GM23248 (cell line): ENCODE data around the gene TGFBR3L. TPM values are rescaled to one million over a fixed set of nuclear protein-coding genes. Genes with fewer than 3 reads are reported as not detected.

Source experiments
- DNase-seq: peaks from one replicate; pipeline ENCODE4 v3.0.0-alpha.2; 2015
- H2AFZ ChIP-seq: fragments of 200-600 bp; sonication (generic); 2 replicates; pipeline ENCODE4 v1.6.1; 2016; ENCODE audit warnings: antibody characterized with exemption
- H3F3A ChIP-seq: fragments of 200-600 bp; sonication (generic); 2 replicates; pipeline ENCODE4 v1.6.1; 2016; ENCODE audit warnings: mild to moderate bottlenecking, antibody characterized with exemption, mixed run types; ENCODE audit not compliant: insufficient read depth
- H3K27ac ChIP-seq: fragments of 200-600 bp; sonication (generic); 2 replicates; pipeline ENCODE4 v1.5.1; 2016; ENCODE audit warnings: mild to moderate bottlenecking
- H3K27me3 ChIP-seq: fragments of 200-600 bp; sonication (generic); replicated peaks from 2 replicates; pipeline ENCODE4 v1.6.1; 2016; ENCODE audit warnings: mild to moderate bottlenecking; ENCODE audit not compliant: insufficient read depth
- H3K36me3 ChIP-seq: fragments of 200-600 bp; sonication (generic); 2 replicates; pipeline ENCODE4 v1.6.1; 2016; ENCODE audit warnings: low read depth, mild to moderate bottlenecking
- H3K4me1 ChIP-seq: fragments of 200-600 bp; sonication (generic); 2 replicates; pipeline ENCODE4 v1.6.1; 2016; ENCODE audit warnings: mild to moderate bottlenecking; ENCODE audit not compliant: insufficient read depth
- H3K4me2 ChIP-seq: fragments of 200-600 bp; sonication (generic); one replicate; pipeline ENCODE4 v1.6.1; 2016; ENCODE audit warnings: mild to moderate bottlenecking; ENCODE audit not compliant: unreplicated experiment
- H3K4me3 ChIP-seq: fragments of 200-600 bp; sonication (generic); 2 replicates; pipeline ENCODE4 v1.5.1; 2016; ENCODE audit warnings: mild to moderate bottlenecking
- H3K79me2 ChIP-seq: fragments of 200-600 bp; sonication (generic); 2 replicates; pipeline ENCODE4 v1.6.1; 2016; ENCODE audit warnings: mild to moderate bottlenecking; ENCODE audit not compliant: insufficient read depth
- H3K9ac ChIP-seq: fragments of 200-600 bp; sonication (generic); 2 replicates; pipeline ENCODE4 v1.6.1; 2016; ENCODE audit warnings: mild to moderate bottlenecking
- H3K9me2 ChIP-seq: fragments of 200-600 bp; sonication (generic); 2 replicates; pipeline ENCODE4 v1.6.1; 2016; ENCODE audit warnings: mixed run types, mild to moderate bottlenecking, moderate library complexity; ENCODE audit not compliant: insufficient read depth
- H3K9me3 ChIP-seq: fragments of 200-600 bp; sonication (generic); one replicate; pipeline ENCODE4 v1.6.1; 2017; ENCODE audit warnings: low read depth
- H4K20me1 ChIP-seq: fragments of 200-600 bp; sonication (generic); 2 replicates; pipeline ENCODE4 v1.6.0; 2016; ENCODE audit not compliant: insufficient read depth
- EZH2 ChIP-seq: fragments of 200-600 bp; sonication (generic); IDR thresholded peaks from 2 replicates; pipeline ENCODE4 v1.6.1; 2018; ENCODE audit warnings: antibody characterized with exemption, mild to moderate bottlenecking; ENCODE audit not compliant: insufficient read depth, poor library complexity, severe bottlenecking
- EZH2phosphoT487 ChIP-seq: fragments of 200-600 bp; sonication (generic); IDR thresholded peaks from 2 replicates; pipeline ENCODE4 v1.6.1; 2018; ENCODE audit warnings: antibody characterized with exemption, moderate library complexity, mild to moderate bottlenecking, low read depth; ENCODE audit not compliant: insufficient read depth
- WGBS, 2 experiments: methylation state at CpG; one replicate each; pipeline ENCODE4 v1.1.6; 2015 to 2017; ENCODE audit warnings: low lambda C conversion rate in 2 of 2, low coverage in 1 of 2; ENCODE audit errors: missing lambda C conversion rate in 2 of 2; 5-methylcytosine and 5-hydroxymethylcytosine counted together
- in situ Hi-C: fragments of 300-500 bp; cut with MboI; formaldehyde crosslinking; loops from 2 replicates; pipeline ENCODE4 v1.15.0; 2020
- polyA plus RNA-seq: library from polyadenylated mRNA; unstranded; fragments of >200 nt; fragmentation: Nextera tagmentation; extraction: Ambion mirVana; gene quantifications from 2 replicates; pipeline ENCODE4 v1.2.1, GENCODE V29; 2016
- total RNA-seq: library from RNA; depleted of rRNA; stranded (reverse); fragments of >200 nt; shearing (Covaris generic); gene quantifications from 2 replicates; pipeline ENCODE4 v1.2.3, GENCODE V29; 2014

TGFBR3L gene
- total and polyA plus RNA-seq, 2 experiments from 2014 or later, result 9.0 to 30.6 TPM

DNA sequence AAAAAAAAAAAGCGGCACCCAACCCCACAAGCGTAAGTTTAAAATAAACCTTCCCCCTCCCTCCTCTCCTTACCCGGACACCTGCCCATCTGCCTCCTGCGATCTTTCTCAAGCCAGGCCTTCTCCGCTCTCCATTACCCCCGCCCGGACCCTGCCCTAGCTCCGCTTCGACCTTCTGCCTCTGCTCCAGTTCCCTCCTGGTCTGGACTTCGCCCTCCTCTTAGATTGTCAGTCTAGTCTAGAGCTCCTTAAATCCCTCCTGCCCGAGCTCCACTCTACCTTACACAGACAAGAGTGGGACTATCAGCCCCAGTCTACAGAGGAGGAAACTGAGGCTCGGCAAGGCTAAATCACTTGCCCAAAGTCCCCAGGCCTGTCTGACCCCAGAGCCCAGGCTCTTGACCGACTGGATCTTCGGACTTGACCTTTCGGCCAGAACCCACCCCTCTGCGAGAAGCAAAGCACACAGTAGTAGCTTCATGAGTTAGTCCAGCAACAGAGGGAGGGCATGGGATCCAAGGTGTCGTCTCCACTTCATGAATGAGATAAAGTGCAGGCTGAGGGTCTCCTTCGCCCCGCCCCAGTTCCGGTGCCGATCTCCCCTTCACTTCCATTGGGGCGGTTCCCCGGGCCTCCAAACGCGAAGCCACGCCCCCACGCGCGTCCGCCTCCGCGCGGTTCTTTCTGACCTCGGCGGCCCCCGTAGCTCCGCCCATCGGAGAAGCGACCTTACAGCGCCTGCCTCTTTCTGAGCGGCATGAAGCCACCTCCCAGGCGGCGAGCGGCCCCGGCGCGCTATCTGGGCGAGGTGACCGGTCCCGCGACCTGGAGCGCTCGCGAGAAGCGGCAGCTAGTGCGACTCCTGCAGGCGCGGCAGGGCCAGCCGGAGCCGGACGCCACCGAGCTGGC is 5.2 kb downstream of the TGFBR3L start, which contains the start of gene SNAPC2:
Gene SNAPC2, plus strand, starts transcription at position 729 of the 909 bp plus-strand sequence. Its CDS starts 29 bp downstream, at position 758.
- H3K4me3 ChIP-seq, result peak within 1 kb of the TSS; percentile 80
- in situ Hi-C loops, result no loop called here
- no peaks in the 10 kb centered on the region for H3K9me3 ChIP-seq
- no peaks in the 10 kb centered on the region for H3K9me2 ChIP-seq
- H3K27me3 ChIP-seq, result no peaks in the 10 kb centered on the region
- H3K9ac ChIP-seq, result peak within 1 kb of the TSS; percentile 87
- H3K27ac ChIP-seq, result peak within 1 kb of the TSS; percentile 84
- no peaks in the 10 kb centered on the region for H4K20me1 ChIP-seq
- H3K36me3 ChIP-seq, result no peaks in the 10 kb centered on the region
- TF ChIP-seq EZH2phosphoT487, result no peak
- TF ChIP-seq EZH2, result no peak
- peak within 1 kb of the TSS; percentile 95 for H3K4me2 ChIP-seq
- peaks cover 16% of the 10 kb centered on the region for H3K79me2 ChIP-seq
- peak within 1 kb of the TSS; percentile 93 for H2AFZ ChIP-seq
- 0 out of 2 replicates have a peak, but pooled peaks cover 8% of the 10 kb centered on the region for H3K4me1 ChIP-seq
- no peaks in the 10 kb centered on the region for H3F3A ChIP-seq
- DNase-seq, result peak; percentile 98
- 8 to 9% methylated on average over 55 to 62 of the region's 62 CpGs for WGBS, 2 experiments

DNA sequence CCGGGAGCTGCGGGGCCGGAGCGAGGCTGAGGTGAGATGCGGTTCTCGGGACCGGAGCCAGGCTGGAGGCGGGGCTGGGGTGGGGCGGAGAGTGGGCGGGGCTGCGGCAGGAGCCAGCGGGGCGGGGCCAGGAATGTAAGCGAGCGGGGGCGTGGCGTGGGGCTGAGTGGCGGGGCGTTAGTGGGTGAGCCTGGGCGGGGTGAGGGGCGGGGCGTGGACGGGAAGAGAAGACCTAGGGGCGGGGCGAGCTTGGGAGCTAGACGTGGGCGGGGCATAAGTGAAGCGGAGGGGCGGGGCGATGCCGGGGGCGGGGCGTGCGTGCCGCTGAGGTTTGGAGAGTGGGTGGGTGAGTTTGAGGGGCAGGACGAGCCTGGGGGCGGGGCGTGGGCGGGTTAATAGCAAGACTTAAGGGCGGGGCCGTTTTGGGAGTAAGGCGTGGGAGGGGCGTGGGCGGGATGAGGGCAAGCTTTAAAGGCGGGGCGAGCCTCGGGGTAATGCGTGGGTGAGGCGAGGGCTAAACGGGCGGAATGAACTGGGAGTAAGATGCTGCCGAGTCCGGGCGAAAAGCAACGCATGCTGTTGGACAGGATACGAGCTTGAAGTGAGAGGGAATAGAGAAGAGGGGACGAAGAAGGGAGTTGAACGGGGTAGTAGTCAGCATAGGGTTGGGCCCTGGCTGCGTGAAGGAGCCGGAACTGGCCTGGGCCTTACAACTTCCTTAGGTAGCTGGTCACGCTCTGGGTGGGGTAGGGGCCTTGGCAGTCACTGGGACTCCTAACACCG is 6.1 kb downstream of the TGFBR3L start:
- Histone ChIP-seq H3K4me3 (peak overlapping the region; percentile 80), H3F3A (no peaks in the 10 kb centered on the region), H2AFZ (peak overlapping the region; percentile 93), H3K9me2 (no peaks in the 10 kb centered on the region), H3K9me3 (no peaks in the 10 kb centered on the region), H3K4me2 (peak overlapping the region; percentile 95), H4K20me1 (no peaks in the 10 kb centered on the region), H3K27ac (peak overlapping the region; percentile 84), H3K79me2 (peaks cover 16% of the 10 kb centered on the region), H3K9ac (peak overlapping the region; percentile 87), H3K4me1 (0 out of 2 replicates have a peak, but pooled peaks cover 8% of the 10 kb centered on the region), H3K27me3 (no peaks in the 10 kb centered on the region), H3K36me3 (no peaks in the 10 kb centered on the region)
- WGBS, 2 experiments, result 1% methylated on average over 26 to 62 of the region's 62 CpGs
- TF ChIP-seq EZH2, result no peak
- TF ChIP-seq EZH2phosphoT487, result no peak
- in situ Hi-C loops, result no loop called here
- DNase-seq, result peak; percentile 100

DNA sequence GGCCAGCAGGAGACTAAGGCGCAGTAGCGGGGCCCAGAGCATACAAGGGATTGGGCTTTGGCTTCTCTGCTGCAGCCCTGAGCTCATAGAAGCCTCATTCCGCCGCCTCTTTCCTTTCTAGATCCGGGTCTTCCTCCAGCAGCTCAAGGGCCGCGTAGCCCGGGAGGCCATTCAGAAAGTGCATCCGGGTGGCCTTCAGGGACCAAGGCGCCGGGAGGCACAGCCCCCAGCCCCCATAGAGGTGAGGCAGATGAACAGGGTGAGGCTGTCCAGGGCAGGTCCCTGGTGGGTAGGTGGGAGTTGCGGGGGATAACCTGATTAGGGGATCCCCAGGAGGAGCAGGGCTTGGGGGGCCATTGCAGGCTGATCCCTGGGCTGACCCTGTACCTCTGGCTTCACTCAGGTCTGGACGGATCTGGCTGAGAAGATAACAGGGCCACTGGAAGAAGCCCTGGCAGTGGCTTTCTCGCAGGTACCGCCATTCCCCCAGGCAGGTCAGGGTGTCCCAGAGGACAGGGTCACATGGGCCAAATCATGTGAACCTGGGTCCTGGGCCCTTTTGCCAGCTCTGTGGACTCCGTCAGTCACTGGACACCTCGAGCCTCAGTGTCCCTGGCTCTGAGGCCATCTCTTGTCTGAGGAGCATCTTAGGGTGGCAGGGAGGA is 6.8 kb downstream of the TGFBR3L start:
- in situ Hi-C loops, result no loop called here
- Histone ChIP-seq H2AFZ (peak overlapping the region; percentile 52), H3K4me1 (0 out of 2 replicates have a peak, but pooled peaks cover 11% of the 10 kb centered on the region), H3K4me3 (peak overlapping the region; percentile 80), H3F3A (no peaks in the 10 kb centered on the region), H3K4me2 (peak overlapping the region; percentile 95), H3K27ac (peak overlapping the region; percentile 84), H3K9me2 (no peaks in the 10 kb centered on the region), H3K79me2 (peaks cover 16% of the 10 kb centered on the region), H3K9ac (peak overlapping the region; percentile 87), H4K20me1 (no peaks in the 10 kb centered on the region), H3K27me3 (no peaks in the 10 kb centered on the region), H3K9me3 (no peaks in the 10 kb centered on the region), H3K36me3 (no peaks in the 10 kb centered on the region)
- WGBS, 2 experiments, result 30 to 34% methylated on average over 16 to 17 of the region's 17 CpGs
- DNase-seq, result no peak
- TF ChIP-seq EZH2phosphoT487 (no peak), EZH2 (no peak)
